Subcutaneous abdominal adipose tissue (tissue), 5 donors: Measurements from ENCODE around the gene CCL25.
"Not testable (repeated sequence)": the region's sequence is repeated elsewhere in the genome, so short reads cannot be mapped to it uniquely, and the experiment has no call there.

Source experiments
- H3K27ac ChIP-seq: one replicate; pipeline ENCODE4 v1.7.0; 2013; ENCODE audit warnings: low read depth, mild to moderate bottlenecking, inconsistent platforms, low read length, moderate library complexity
- H3K27me3 ChIP-seq, 5 donors: one replicate each; pipeline ENCODE4 v1.7.0; 2013; ENCODE audit warnings: low read length in 5 of 5, inconsistent platforms in 1 of 5; ENCODE audit not compliant: control insufficient read depth in 5 of 5, insufficient read depth in 4 of 5
- H3K36me3 ChIP-seq, 5 donors: one replicate each; pipeline ENCODE4 v1.7.0; 2013; ENCODE audit warnings: low read length in 5 of 5; ENCODE audit not compliant: control insufficient read depth in 5 of 5, insufficient read depth in 5 of 5
- H3K4me1 ChIP-seq, 5 donors: one replicate each; pipeline ENCODE4 v1.7.0; 2013; ENCODE audit warnings: low read length in 5 of 5, mild to moderate bottlenecking in 3 of 5, moderate library complexity in 1 of 5; ENCODE audit not compliant: control insufficient read depth in 5 of 5, insufficient read depth in 5 of 5
- H3K4me3 ChIP-seq, 5 donors: one replicate each; pipeline ENCODE4 v1.7.0; 2013; ENCODE audit warnings: low read length in 5 of 5, low read depth in 1 of 5
- H3K9ac ChIP-seq, 5 donors: one replicate each; pipeline ENCODE4 v1.7.0; 2013; ENCODE audit warnings: low read length in 5 of 5, mild to moderate bottlenecking in 4 of 5, moderate library complexity in 3 of 5
- H3K9me3 ChIP-seq, 5 donors: one replicate each; pipeline ENCODE4 v1.7.0; 2013; ENCODE audit warnings: low read length in 5 of 5; ENCODE audit not compliant: control insufficient read depth in 5 of 5
- donor health status: healthy.
- donor health status: healthy.
- donor health status: healthy.
- donor health status: healthy.
- donor health status: healthy.

CCL25 gene

GRCh38 chr19:8096071-8096470 lies 43.5 kb downstream of the CCL25 start:
- H3K27ac ChIP-seq: no peak overlapping the region
- H3K27me3 ChIP-seq: peaks cover 0 to 3% (median 0%) of the 10 kb centered on the region in 5 donors
- H3K9ac ChIP-seq: no peak overlapping the region
- H3K36me3 ChIP-seq: no peaks in the 10 kb centered on the region
- peak overlapping the region; percentile 1 to 67 (median 41) for H3K4me3 ChIP-seq
- H3K4me1 ChIP-seq: no peaks in the 10 kb centered on the region
- H3K9me3 ChIP-seq: peaks cover 21 to 54% (median 49%) of the 10 kb centered on the region in 5 donors

- Histone ChIP-seq H3K27ac (no peak overlapping the region), H3K36me3 (no peaks in the 10 kb centered on the region), H3K9ac (no peak overlapping the region), H3K4me1 (no peaks in the 10 kb centered on the region), H3K4me3 (no peak overlapping the region), H3K9me3 (peaks cover 21 to 51% (median 47%) of the 10 kb centered on the region in 5 donors), H3K27me3 (peaks cover 0 to 3% (median 0%) of the 10 kb centered on the region in 5 donors)
Measured at GRCh38 chr19:8097198-8097597, 44.6 kb downstream of the CCL25 start.

GRCh38 chr19:8097681-8098567 lies 45.4 kb downstream of the CCL25 start:
- no peak overlapping the region for H3K27ac ChIP-seq
- peaks cover 21 to 51% (median 45%) of the 10 kb centered on the region in 5 donors for H3K9me3 ChIP-seq
- no peaks in the 10 kb centered on the region for H3K36me3 ChIP-seq
- no peak overlapping the region for H3K4me3 ChIP-seq
- no peaks in the 10 kb centered on the region for H3K4me1 ChIP-seq
- no peak overlapping the region for H3K9ac ChIP-seq
- H3K27me3 ChIP-seq: peaks cover 0 to 3% (median 0%) of the 10 kb centered on the region in 5 donors

- Histone ChIP-seq H3K9ac (no peak overlapping the region), H3K4me1 (no peaks in the 10 kb centered on the region), H3K36me3 (no peaks in the 10 kb centered on the region), H3K9me3 (peaks cover 1 to 24% (median 21%) of the 10 kb centered on the region in 5 donors), H3K4me3 (no peak overlapping the region), H3K27me3 (peaks cover 0 to 3% (median 0%) of the 10 kb centered on the region in 5 donors), H3K27ac (no peak overlapping the region)
Measured at GRCh38 chr19:8101311-8101710, 48.8 kb downstream of the CCL25 start.

- H3K27ac ChIP-seq, H3K4me1 ChIP-seq: not testable (repeated sequence)
Measured at GRCh38 chr19:8101910-8102309, 49.4 kb downstream of the CCL25 start.

GRCh38 chr19:8105471-8105870 lies 52.9 kb downstream of the CCL25 start:
- Histone ChIP-seq H3K9ac (no peak overlapping the region), H3K9me3 (peaks cover 0 to 15% (median 4%) of the 10 kb centered on the region in 5 donors), H3K4me3 (no peak overlapping the region), H3K27me3 (peaks cover 2 to 15% (median 5%) of the 10 kb centered on the region in 5 donors), H3K36me3 (no peaks in the 10 kb centered on the region), H3K27ac (no peak overlapping the region), H3K4me1 (no peaks in the 10 kb centered on the region)

More at GRCh38 chr19:8101910-8102309, 49.4 kb downstream of the CCL25 start:
- not testable (repeated sequence) for H3K27me3 ChIP-seq, H3K36me3 ChIP-seq, H3K9ac ChIP-seq, H3K4me3 ChIP-seq
- peaks cover 0 to 19% (median 17%) of the 10 kb centered on the region in 5 donors for H3K9me3 ChIP-seq

- no peaks in the 10 kb centered on the region for H3K4me1 ChIP-seq
- H3K9me3 ChIP-seq: peaks cover 0 to 17% (median 4%) of the 10 kb centered on the region in 5 donors
- no peak overlapping the region for H3K27ac ChIP-seq
- H3K4me3 ChIP-seq: no peak overlapping the region
- H3K36me3 ChIP-seq: no peaks in the 10 kb centered on the region
- H3K27me3 ChIP-seq: peaks cover 2 to 15% (median 8%) of the 10 kb centered on the region in 5 donors
- H3K9ac ChIP-seq: no peak overlapping the region
Measured at GRCh38 chr19:8107301-8107903, 54.8 kb downstream of the CCL25 start.

GRCh38 chr19:8108560-8109445 lies 56.2 kb downstream of the CCL25 start:
- Histone ChIP-seq H3K9me3 (peaks cover 0 to 17% (median 4%) of the 10 kb centered on the region in 5 donors), H3K4me1 (no peaks in the 10 kb centered on the region), H3K36me3 (no peaks in the 10 kb centered on the region), H3K27ac (no peak overlapping the region), H3K4me3 (no peak overlapping the region), H3K27me3 (peaks cover 2 to 15% (median 8%) of the 10 kb centered on the region in 5 donors), H3K9ac (no peak overlapping the region)

- Histone ChIP-seq H3K27me3 (peaks cover 2 to 15% (median 8%) of the 10 kb centered on the region in 5 donors), H3K9ac (no peak overlapping the region), H3K36me3 (no peaks in the 10 kb centered on the region), H3K4me3 (no peak overlapping the region), H3K4me1 (no peaks in the 10 kb centered on the region), H3K27ac (no peak overlapping the region), H3K9me3 (peaks cover 0 to 17% (median 0%) of the 10 kb centered on the region in 5 donors)
Measured at GRCh38 chr19:8109455-8109854, 56.9 kb downstream of the CCL25 start.
